A549 (cell line): Measurements from ENCODE around the gene STAM.

Source experiments
- POLR2A ChIP-seq: IDR thresholded peaks from 2 replicates; pipeline ENCODE4 v1.6.1; 2012; ENCODE audit warnings: mild to moderate bottlenecking, low read length
- ZC3H11A ChIP-seq: fragments of 450-650 bp; IDR thresholded peaks from 2 replicates; pipeline ENCODE4 v1.6.1; 2014; ENCODE audit warnings: antibody characterized with exemption, mild to moderate bottlenecking
- TF ChIP-seq, protein P1 (sequence below): fragments of >200 bp; sonication (Bioruptor Twin); formaldehyde crosslinking; IDR thresholded peaks from 3 replicates; pipeline ENCODE4 v1.5.1; 2016
- TF ChIP-seq, protein P2 (sequence below): fragments of >200 bp; sonication (Bioruptor Twin); formaldehyde crosslinking; IDR thresholded peaks from 3 replicates; pipeline ENCODE4 v1.6.1; 2016
- TF ChIP-seq, protein P3 (sequence below): IDR thresholded peaks from 2 replicates; pipeline ENCODE4 v1.6.1; 2012

DNA sequence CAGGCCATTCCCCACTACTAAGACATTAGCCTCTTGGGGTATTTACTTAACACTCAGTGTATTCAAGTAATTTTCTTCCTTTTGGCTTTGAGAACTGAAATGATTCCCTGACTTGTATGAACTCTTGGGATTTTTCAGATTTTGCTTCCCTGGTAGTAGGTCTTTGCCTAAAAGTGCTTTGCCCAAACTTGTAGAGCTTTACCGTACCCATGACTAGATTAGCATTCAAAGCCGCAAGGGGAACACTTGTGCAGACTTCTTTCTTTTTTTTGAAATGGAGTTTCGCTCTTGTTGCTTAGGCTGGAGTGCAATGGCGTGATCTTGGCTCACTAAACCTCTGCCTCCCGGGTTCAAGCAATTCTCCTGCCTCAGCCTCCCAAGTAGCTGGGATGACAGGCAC lies 6.1 kb upstream of the STAM start:
- TF ChIP-seq, protein P1, sequence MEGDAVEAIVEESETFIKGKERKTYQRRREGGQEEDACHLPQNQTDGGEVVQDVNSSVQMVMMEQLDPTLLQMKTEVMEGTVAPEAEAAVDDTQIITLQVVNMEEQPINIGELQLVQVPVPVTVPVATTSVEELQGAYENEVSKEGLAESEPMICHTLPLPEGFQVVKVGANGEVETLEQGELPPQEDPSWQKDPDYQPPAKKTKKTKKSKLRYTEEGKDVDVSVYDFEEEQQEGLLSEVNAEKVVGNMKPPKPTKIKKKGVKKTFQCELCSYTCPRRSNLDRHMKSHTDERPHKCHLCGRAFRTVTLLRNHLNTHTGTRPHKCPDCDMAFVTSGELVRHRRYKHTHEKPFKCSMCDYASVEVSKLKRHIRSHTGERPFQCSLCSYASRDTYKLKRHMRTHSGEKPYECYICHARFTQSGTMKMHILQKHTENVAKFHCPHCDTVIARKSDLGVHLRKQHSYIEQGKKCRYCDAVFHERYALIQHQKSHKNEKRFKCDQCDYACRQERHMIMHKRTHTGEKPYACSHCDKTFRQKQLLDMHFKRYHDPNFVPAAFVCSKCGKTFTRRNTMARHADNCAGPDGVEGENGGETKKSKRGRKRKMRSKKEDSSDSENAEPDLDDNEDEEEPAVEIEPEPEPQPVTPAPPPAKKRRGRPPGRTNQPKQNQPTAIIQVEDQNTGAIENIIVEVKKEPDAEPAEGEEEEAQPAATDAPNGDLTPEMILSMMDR: no peak
- no peak for TF ChIP-seq ZC3H11A
- TF ChIP-seq, protein P2, sequence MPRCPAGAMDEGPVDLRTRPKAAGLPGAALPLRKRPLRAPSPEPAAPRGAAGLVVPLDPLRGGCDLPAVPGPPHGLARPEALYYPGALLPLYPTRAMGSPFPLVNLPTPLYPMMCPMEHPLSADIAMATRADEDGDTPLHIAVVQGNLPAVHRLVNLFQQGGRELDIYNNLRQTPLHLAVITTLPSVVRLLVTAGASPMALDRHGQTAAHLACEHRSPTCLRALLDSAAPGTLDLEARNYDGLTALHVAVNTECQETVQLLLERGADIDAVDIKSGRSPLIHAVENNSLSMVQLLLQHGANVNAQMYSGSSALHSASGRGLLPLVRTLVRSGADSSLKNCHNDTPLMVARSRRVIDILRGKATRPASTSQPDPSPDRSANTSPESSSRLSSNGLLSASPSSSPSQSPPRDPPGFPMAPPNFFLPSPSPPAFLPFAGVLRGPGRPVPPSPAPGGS: no peak
- TF ChIP-seq, protein P3, sequence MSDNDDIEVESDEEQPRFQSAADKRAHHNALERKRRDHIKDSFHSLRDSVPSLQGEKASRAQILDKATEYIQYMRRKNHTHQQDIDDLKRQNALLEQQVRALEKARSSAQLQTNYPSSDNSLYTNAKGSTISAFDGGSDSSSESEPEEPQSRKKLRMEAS: no peak
- TF ChIP-seq POLR2A: no peak
